GM19351 (cell line): ENCODE measurements around the gene PDE1A.

Source experiments
- ATAC-seq: cut with Tn5 transposase; IDR thresholded peaks from one replicate; pipeline ENCODE4 v1.9.1; 2021; ENCODE audit warnings: mild to moderate bottlenecking, moderate library complexity; ENCODE audit not compliant: unreplicated experiment

Gene PDE1A

DNA sequence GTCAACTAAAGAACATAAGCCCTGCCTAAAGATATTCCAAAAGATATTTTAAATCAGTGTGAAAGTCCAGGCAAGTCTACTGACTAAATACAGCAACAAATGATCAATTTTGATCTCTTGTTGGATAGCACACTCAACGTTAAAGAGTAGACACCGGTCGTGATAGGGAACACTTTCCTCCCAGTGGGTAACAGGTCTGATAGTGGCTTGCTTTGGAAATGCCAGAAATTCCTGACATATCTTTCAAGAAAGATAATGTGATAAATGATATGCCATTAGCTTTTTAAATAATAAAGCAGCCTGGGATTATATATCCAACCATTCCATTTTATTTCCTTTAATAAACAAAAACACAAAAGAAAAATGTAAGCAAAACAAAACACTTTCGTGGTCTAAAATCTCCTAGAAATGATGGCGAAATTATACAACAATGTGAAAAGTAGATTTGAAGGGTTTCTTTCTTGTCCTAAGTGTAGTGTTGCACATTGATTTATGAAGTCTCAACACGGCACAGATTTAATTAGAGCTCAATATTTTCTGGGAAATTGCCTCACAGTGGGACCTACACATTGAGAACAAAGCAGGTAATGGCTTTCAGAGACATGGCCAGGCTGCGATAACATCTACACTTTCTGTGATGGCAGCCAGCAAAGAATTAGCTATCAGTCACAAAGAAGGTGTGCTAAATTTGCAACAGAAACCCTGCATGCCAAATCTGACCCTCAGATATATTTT lies 282.6 kb downstream of the PDE1A start:
- ATAC-seq = no peak

DNA sequence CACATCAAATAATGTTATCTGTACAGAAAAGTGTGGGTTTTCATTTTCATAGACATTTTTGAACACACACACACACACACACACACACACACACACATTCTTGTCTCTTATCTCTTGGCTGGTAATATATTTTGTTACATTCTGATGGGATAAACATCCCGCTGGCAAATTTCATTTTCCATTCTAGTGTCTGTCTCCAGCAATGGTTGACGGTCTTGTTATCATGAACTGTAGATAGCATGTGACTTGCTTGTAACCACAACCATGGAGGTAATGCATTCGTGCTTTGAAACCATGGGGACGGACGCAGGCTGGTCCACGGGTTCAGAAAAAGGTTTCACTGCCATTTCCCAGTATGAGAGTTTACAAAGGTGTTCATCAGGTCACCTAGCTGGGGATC lies 284.8 kb downstream of the PDE1A start:
- no peak for ATAC-seq

DNA sequence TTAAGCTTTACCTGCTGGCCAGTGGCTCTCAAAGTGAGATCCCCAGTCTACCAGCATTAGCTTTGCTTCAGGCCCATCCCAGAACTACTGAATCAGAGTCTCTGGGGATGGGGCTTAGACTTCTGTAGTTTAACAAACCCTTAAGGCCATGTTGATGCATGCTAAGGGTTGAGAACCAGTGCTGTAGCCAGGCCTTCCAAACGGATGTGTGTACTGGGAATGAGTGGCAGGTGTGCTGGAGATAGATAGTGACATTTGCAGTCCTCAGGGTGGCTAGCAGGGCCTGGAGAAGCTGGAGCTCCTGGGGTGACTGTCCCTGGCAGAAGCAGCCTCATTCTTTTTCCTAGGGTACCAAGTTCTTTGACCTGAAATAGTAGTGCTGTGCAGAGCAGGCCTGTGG lies 292.6 kb downstream of the PDE1A start:
- ATAC-seq = no peak

DNA sequence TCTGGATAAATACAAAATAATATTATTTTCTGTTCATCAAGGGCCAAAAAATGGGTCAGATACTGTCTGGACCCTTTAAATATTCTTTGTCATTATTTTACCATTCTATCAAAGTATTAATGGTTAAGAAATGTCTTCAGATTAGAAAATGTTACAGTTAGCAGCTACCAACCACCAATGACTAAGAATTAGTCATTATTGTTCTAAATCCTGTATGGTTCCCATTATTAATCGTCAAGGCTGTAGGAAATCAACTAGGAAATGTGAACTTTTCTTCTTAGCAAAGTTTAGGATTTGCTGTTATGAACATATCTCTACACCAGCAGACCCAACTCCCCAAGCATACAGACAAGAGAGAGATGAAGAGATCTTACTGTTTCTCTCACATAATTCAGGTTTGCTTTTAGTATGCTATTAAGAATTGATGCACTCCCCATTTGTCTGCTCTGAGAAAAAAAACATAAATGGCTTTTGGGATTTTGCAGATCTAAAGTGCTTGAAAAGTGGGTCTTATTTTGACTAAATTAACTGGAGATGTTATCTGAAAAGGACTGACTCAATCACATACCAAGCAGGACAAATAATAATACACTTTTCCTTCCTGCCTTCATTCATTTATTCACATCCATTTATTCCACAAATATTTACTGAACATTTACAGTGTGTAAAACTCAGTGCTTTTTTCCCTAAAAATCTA lies 293.5 kb downstream of the PDE1A start:
- ATAC-seq = no peak

DNA sequence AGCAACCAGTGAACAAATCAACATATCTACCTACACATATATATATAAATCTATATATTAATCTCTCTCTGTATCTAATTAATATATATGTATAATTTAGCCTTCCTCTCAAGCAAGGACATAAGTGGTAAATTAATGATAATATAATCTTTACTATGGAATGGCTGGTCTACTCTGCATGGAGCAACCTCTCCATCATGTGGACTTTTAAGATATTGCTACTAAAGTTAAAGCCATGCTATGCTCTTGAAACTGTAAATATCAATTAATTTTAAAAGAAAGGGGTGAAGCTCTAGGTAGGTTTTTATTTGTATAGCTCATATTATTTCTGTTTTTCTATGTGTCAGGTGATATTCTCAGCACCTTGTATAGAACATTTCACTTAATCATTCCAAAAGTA lies 294.2 kb downstream of the PDE1A start:
- ATAC-seq = no peak

DNA sequence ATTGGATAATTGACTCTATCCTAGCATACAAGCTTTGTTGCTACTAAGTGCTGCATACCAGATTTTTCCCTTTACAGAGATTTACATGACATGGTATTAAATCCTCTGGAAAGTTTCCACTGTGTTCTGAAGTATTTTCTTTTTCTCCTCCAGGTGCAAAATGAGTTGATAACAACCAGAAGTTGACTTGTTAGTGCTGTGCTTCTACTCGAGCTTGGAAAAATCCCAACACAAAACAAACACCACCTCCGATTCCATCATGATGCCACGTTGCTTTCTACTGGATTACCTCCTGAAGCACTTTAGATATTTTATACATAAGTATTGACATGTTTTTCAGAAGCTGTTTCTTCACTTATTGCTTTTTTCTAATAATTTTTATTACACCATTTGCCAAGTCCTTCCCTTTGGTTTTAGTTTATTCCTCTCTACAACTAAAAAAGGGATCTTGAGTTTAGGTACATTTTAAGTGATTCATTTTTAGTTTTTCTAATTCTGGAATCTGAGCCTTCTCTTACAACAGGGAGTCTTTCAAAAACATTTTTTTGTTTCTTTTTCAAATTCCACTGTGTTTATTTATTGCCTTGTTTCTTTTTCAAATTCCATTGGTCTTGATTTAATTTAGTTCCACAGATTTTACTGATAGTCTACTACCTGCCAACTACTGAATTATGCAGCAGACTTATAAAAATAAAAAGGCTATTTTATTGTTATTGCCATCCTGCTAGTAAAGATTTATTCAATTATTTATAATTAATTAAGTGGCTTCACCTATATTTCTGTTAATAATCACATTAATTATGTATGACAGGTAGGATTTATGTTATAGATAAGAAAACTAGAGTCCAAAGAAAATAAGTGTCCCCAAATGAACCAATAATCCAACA lies 297.8 kb downstream of the PDE1A start:
- no peak for ATAC-seq

DNA sequence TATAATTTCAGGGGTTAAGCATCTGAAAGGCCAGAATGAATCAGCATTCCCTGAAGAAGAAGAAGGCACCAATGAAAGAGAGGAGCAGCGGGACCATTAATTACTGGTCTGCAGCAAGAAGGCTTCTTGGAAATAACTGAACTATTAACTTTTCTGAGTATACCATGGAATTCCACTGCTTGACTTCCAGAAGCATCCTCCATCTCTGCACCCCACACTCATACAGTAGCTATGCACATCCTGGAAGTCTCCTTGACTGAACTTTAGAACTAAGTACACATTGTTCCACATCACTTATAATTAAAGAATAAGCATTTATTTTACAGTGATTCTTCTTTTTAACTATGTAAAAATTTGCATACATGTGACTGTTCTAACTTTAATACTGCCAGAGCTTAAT lies 309.6 kb downstream of the PDE1A start:
- ATAC-seq = no peak

DNA sequence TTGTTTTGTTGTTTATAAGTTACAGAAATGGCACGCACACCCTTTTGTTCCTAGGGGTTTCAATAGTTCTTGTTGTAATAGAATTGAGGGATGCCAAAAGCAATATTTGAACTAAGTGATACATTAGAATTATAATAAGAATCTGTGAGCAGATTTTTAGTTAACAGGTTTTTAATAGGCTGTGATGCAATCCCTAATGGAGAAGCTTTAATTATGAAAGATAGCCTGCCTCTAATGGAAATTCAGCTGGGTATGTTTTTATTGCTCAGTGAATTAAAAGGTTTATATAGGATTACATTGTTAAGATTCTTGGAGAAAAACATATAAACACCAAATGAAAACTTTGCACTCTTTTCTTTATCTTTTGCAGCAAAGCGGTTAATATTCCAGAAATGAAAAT lies 310.1 kb downstream of the PDE1A start:
- ATAC-seq = no peak

DNA sequence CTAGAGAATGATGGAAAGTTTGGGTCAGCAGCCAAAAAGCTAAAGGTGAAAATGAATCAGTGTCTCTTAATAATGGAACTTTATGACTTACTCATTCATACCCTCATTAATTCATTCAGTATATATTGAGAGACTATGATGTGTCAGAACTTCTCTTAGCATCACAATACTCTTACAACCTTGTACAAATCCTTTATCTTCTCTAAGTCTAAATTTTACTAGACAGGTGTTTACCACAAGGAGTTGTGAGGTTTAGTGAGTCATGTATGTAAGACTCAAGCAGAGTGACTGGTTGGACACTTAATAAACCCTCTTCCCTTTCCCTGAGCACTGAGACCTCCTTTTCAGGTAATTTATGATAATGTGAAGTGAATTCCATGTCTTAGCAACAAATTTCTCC lies 311.6 kb downstream of the PDE1A start:
- no peak for ATAC-seq

DNA sequence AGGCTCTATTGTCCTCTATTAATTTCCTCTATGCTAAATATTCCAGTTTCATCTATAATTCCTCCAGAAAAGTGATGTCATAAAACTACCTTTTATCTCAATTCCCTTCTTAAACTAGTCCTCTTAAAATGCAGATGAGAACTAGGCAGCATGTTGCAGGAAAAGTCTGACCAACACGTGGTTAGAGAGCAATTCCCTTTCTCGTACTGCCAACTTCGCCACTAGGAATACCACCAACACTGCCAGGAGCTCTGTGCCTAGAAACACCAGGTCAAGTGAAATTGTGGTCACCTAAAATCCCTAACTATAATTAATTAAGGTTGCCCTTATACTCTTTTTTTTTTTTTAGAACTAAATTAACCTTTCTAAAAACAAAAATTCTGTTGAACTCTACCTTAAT lies 313.5 kb downstream of the PDE1A start:
- ATAC-seq = no peak

DNA sequence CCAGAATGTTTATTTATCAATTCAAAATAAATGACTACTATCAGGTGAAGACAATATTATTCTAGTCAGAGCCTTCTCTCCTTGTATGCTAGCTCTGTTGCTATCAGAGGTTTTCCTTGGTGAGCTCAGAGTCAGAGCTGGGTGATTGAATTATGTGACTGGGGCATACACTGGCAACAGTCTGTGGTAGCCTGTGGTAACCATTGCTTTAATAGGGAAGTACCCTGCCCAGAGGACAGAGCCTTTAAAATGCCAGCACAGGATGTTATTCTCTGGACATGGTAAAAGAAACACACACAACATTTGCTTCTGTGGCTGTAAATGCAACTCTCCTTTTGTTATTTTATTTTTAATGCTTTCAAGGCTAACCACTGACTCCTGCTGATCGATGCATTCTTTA lies 316.5 kb downstream of the PDE1A start:
- ATAC-seq = no peak

DNA sequence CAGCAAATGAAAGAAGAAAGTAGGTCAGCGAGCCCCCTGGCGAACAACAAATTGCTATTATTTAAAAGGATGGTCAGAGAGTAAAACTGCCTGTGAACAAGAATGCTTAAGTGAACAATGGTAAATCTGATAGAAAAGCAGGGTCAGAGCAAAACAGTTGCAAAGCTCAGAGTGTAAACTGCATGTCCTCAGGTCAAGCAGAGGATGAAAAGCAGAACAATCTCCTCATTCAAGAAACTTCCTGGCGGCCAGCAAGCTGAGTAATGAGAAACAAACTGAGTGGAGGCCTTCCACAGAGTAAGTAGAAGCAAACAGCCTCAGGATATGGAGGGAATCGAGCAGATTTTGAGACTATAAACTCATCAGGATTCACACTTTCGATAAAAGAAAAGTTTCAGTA lies 323.3 kb downstream of the PDE1A start:
- ATAC-seq = no peak

DNA sequence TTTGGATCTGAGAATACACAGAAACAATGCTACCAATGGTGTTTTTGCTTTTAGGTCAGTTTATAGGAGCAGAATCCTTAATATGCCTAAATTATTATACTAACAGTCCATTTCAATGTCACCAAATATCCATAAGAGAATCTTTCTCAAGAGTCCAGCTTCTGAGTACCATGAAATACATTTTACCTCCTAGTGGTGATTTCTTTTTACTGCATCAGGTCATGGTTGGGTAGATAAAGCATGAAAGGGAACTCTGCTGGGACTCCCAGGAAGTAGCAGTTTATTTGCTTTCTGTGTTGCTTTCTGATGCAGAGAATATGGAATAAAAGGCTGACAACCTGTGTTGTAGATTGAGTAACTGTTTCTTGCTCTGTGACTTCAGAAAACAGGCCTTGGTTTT lies 325.6 kb downstream of the PDE1A start:
- ATAC-seq = peak; percentile 70

DNA sequence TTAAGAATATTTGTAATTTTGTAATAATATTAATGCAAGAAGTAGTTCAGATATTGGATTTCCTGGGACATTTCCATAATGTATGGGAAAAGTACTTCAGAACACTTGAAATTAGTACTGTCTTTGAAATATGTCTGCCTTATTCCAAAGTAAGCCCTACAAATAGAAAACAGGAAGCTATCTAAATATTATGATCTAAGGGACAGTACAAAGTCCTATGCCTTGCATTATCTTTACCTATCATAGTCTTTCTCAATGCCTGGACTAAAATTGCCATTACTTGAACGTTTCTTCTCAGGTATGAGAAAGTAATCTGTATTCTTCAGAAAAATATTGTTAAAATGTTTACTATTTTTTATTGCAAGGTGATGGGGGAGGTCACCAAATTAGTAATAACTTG lies 328.2 kb downstream of the PDE1A start:
- no peak for ATAC-seq

DNA sequence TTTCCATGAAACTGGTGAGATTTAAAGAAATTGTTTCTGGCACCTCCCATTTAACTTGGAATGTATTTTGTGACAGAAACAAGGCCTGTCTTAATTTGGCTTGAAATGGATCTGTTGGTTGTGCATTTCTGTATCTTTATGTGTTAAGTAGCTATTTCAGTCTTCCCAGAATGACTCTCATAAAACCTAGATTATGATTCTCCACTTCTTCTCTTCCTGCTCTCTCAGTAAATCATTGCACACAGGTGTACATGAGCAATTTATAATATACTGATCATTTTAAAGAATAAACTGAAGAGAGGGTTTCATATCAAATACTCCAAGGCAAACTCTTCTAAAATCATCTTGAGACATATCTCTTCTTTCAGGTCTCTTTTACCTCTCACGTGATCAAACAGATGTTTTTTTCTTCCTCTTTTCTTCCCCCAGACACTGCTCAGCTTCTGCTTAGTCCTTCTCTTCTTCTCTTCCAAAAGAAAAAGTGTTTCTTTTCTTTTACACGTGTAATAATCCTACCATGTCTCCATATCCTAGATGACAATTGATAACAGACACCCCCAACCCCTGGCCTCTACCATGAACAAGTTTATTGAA lies 329.2 kb downstream of the PDE1A start:
- no peak for ATAC-seq

DNA sequence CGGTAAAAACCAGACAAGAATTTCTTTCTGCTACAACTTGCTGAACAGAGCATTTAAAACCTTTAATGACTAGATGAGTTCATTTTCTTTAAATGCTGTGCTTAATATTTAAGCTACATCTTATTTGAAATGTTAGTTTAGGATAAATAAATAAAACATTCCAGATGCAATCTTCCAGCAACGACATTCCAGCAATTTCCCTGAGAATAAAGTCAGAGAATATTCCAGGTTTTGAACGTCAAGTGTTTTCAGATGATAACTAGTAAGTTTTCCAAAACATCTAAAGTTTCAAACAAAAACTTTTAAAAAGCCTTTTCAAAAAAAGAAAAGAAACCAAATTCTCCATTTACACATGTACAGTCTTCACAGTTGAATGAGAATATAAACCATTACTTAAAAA lies 336.4 kb downstream of the PDE1A start:
- no peak for ATAC-seq
